ENCODE data around the gene ZFYVE19.
A peak's percentile ranks its signal among the peaks of the same experiment; 100 is the strongest.

ZFYVE19 gene

GRCh38 chr15:40844696-40845030, 37.8 kb downstream of the ZFYVE19 start:
- H3K4me1 ChIP-seq (ENCODE audit: control extremely low read depth in 1 of 4, control insufficient read depth in 4 of 4, insufficient read depth in 4 of 4, low read length in 3 of 4), result peaks cover 7 to 48% (median 42%) of the 10 kb centered on the region in 4 experiments
- H3K27ac ChIP-seq (ENCODE audit: insufficient read depth in 1 of 2, low read depth in 1 of 2, low read length in 2 of 2, poor library complexity in 1 of 2, severe bottlenecking in 2 of 2), result no peak overlapping the region
- H3K9me3 ChIP-seq (ENCODE audit: control extremely low read depth in 1 of 5, control insufficient read depth in 4 of 5, insufficient read depth in 2 of 5, low read depth in 1 of 5, low read length in 4 of 5), result no peaks in the 10 kb centered on the region
- peak overlapping the region; percentile 56 to 84 (median 66) for H3K4me3 ChIP-seq (ENCODE audit: control insufficient read depth in 1 of 7, extremely low read depth in 1 of 7, insufficient read depth in 4 of 7, low read depth in 2 of 7, low read length in 6 of 7)
- 0% methylated on average over 18 of the region's 28 CpGs for WGBS (ENCODE audit: insufficient coverage)
- CTCF ChIA-PET, result interaction anchor here (0.9 to 7.6 kb wide), 7 partner anchors 8 to 56 kb away, joined by 3 to 78 read pairs (median 4); no protein-coding TSS in a partner anchor
- DNase-seq, result peak in 2 of 3 donors; percentile 77 to 81
- peaks cover 0 to 4% (median 0%) of the 10 kb centered on the region in 4 experiments for H3K36me3 ChIP-seq (ENCODE audit: control insufficient read depth in 4 of 4, insufficient read depth in 4 of 4, low read length in 3 of 4)
- peaks cover 0 to 5% (median 0%) of the 10 kb centered on the region in 5 experiments for H3K27me3 ChIP-seq (replicated peaks in 2 of 5; ENCODE audit: control insufficient read depth in 4 of 5, insufficient read depth in 5 of 5, low read length in 4 of 5)
- POLR2A ChIA-PET, result interaction anchor here (0.8 kb wide), 1 partner anchor 132 kb away, joined by 3 read pairs; no protein-coding TSS in a partner anchor

- CTCF ChIA-PET, result interaction anchor here (0.9 to 7.6 kb wide), 5 partner anchors 13 to 56 kb away, joined by 3 to 78 read pairs (median 4); no protein-coding TSS in a partner anchor
- H3K4me1 ChIP-seq (ENCODE audit: control extremely low read depth in 1 of 4, control insufficient read depth in 4 of 4, insufficient read depth in 4 of 4, low read length in 3 of 4), result peaks cover 7 to 48% (median 42%) of the 10 kb centered on the region in 4 experiments
Measured at GRCh38 chr15:40845036-40845435, 38.1 kb downstream of the ZFYVE19 start.

GRCh38 chr15:40845511-40846284, 38.8 kb downstream of the ZFYVE19 start:
- no peak overlapping the region for H3K27ac ChIP-seq (ENCODE audit: insufficient read depth in 1 of 2, low read depth in 1 of 2, low read length in 2 of 2, poor library complexity in 1 of 2, severe bottlenecking in 2 of 2)

More at GRCh38 chr15:40845036-40845435, 38.1 kb downstream of the ZFYVE19 start:
- 26% methylated on average over 6 of the region's 12 CpGs for WGBS (ENCODE audit: insufficient coverage)
- Histone ChIP-seq H3K27me3 (replicated peaks in 2 of 5; ENCODE audit: control insufficient read depth in 4 of 5, insufficient read depth in 5 of 5, low read length in 4 of 5) (peaks cover 0 to 5% (median 0%) of the 10 kb centered on the region in 5 experiments), H3K4me3 (ENCODE audit: control insufficient read depth in 1 of 7, extremely low read depth in 1 of 7, insufficient read depth in 4 of 7, low read depth in 2 of 7, low read length in 6 of 7) (peak overlapping the region; percentile 56 to 84 (median 66)), H3K36me3 (ENCODE audit: control insufficient read depth in 4 of 4, insufficient read depth in 4 of 4, low read length in 3 of 4) (peaks cover 0 to 4% (median 0%) of the 10 kb centered on the region in 4 experiments), H3K9me3 (ENCODE audit: control extremely low read depth in 1 of 5, control insufficient read depth in 4 of 5, insufficient read depth in 2 of 5, low read depth in 1 of 5, low read length in 4 of 5) (no peaks in the 10 kb centered on the region), H3K27ac (ENCODE audit: insufficient read depth in 1 of 2, low read depth in 1 of 2, low read length in 2 of 2, poor library complexity in 1 of 2, severe bottlenecking in 2 of 2) (no peak overlapping the region)
- POLR2A ChIA-PET, result interaction anchor here (0.8 kb wide), 1 partner anchor 132 kb away, joined by 3 read pairs; no protein-coding TSS in a partner anchor
- DNase-seq, result no peak

GRCh38 chr15:40846841-40847222, 39.9 kb downstream of the ZFYVE19 start:
- ChIA-PET POLR2A (interaction anchor here (1.3 kb wide), 1 partner anchor 19 kb away, joined by 3 read pairs; the partner anchor contains the start of gene PPP1R14D), CTCF (interaction anchor here (1.4 to 7.6 kb wide), 3 partner anchors 11 to 47 kb away, joined by 3 to 78 read pairs (median 6); partner anchors contain the start of gene VPS18)
- Histone ChIP-seq H3K36me3 (ENCODE audit: control insufficient read depth in 4 of 4, insufficient read depth in 4 of 4, low read length in 3 of 4) (peaks cover 0 to 8% (median 3%) of the 10 kb centered on the region in 4 experiments), H3K27me3 (replicated peaks in 2 of 5; ENCODE audit: control insufficient read depth in 4 of 5, insufficient read depth in 5 of 5, low read length in 4 of 5) (peaks cover 0 to 5% (median 0%) of the 10 kb centered on the region in 5 experiments), H3K27ac (ENCODE audit: insufficient read depth in 1 of 2, low read depth in 1 of 2, low read length in 2 of 2, poor library complexity in 1 of 2, severe bottlenecking in 2 of 2) (peak overlapping the region in 1 of 2 experiments; percentile 50), H3K4me1 (ENCODE audit: control extremely low read depth in 1 of 4, control insufficient read depth in 4 of 4, insufficient read depth in 4 of 4, low read length in 3 of 4) (peaks cover 7 to 48% (median 42%) of the 10 kb centered on the region in 4 experiments), H3K9me3 (ENCODE audit: control extremely low read depth in 1 of 5, control insufficient read depth in 4 of 5, insufficient read depth in 2 of 5, low read depth in 1 of 5, low read length in 4 of 5) (no peaks in the 10 kb centered on the region), H3K4me3 (ENCODE audit: control insufficient read depth in 1 of 7, extremely low read depth in 1 of 7, insufficient read depth in 4 of 7, low read depth in 2 of 7, low read length in 6 of 7) (peak overlapping the region in 4 of 7 experiments; percentile 30 to 57 (median 50))
- no peak for DNase-seq

More at GRCh38 chr15:40845511-40846284, 38.8 kb downstream of the ZFYVE19 start:
- no peak for DNase-seq
- peaks cover 0 to 5% (median 0%) of the 10 kb centered on the region in 5 experiments for H3K27me3 ChIP-seq (replicated peaks in 2 of 5; ENCODE audit: control insufficient read depth in 4 of 5, insufficient read depth in 5 of 5, low read length in 4 of 5)
- H3K9me3 ChIP-seq (ENCODE audit: control extremely low read depth in 1 of 5, control insufficient read depth in 4 of 5, insufficient read depth in 2 of 5, low read depth in 1 of 5, low read length in 4 of 5), result no peaks in the 10 kb centered on the region
- CTCF ChIA-PET, result interaction anchor here (1.8 to 7.6 kb wide), 2 partner anchors 12 to 55 kb away, joined by 4 to 78 read pairs; no protein-coding TSS in a partner anchor
- peak overlapping the region in 3 of 7 experiments; percentile 74 to 84 (median 82) for H3K4me3 ChIP-seq (ENCODE audit: control insufficient read depth in 1 of 7, extremely low read depth in 1 of 7, insufficient read depth in 4 of 7, low read depth in 2 of 7, low read length in 6 of 7)
- POLR2A ChIA-PET, result no interaction called here
- WGBS (ENCODE audit: insufficient coverage), result 79% methylated on average over 7 of the region's 8 CpGs
- H3K4me1 ChIP-seq (ENCODE audit: control extremely low read depth in 1 of 4, control insufficient read depth in 4 of 4, insufficient read depth in 4 of 4, low read length in 3 of 4), result peaks cover 7 to 48% (median 42%) of the 10 kb centered on the region in 4 experiments
- H3K36me3 ChIP-seq (ENCODE audit: control insufficient read depth in 4 of 4, insufficient read depth in 4 of 4, low read length in 3 of 4), result peaks cover 0 to 6% (median 3%) of the 10 kb centered on the region in 4 experiments

DNA sequence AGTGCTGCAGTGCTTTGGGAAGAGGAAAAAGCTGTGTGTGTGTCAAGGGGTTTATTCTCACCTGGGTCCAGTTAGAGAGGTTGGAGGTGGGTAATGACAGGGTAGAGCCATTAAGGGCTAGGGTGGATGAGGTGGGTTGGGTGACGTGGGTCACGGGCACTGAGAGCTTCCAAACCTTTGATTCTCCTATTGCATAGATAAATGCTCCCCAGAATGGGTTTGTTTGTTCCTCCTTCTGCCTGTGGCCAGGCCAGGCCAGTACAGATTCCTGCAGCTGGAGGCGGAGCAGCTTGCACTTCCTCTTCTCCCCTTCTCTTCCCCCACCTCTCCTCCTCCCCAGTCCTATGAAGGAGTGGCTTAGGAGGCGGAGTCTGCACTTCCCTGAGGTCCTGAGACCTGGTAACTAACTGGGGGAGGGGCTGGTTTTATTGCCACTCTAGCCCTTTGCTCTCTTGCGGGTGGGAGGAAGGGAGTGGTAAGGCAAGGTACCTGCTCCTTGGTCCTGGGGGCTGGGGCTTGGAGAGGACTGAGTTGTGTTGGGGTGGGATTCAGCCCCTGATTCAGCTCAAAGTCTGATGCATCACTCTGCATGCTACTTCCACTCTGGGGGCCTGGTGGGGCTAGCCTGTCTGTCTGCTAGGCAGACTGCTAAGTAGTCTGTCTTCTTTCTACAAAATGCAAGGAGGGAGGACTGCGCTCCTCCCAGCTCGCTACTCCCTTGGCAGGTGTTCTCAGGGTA, 40.5 kb downstream of the ZFYVE19 start:
- ChIA-PET POLR2A (interaction anchor here (1.3 kb wide), 1 partner anchor 19 kb away, joined by 3 read pairs; the partner anchor contains the start of gene PPP1R14D), CTCF (interaction anchor here (0.8 to 7.6 kb wide), 5 partner anchors 10 to 59 kb away, joined by 3 to 78 read pairs (median 4); partner anchors contain the start of gene VPS18)

DNA sequence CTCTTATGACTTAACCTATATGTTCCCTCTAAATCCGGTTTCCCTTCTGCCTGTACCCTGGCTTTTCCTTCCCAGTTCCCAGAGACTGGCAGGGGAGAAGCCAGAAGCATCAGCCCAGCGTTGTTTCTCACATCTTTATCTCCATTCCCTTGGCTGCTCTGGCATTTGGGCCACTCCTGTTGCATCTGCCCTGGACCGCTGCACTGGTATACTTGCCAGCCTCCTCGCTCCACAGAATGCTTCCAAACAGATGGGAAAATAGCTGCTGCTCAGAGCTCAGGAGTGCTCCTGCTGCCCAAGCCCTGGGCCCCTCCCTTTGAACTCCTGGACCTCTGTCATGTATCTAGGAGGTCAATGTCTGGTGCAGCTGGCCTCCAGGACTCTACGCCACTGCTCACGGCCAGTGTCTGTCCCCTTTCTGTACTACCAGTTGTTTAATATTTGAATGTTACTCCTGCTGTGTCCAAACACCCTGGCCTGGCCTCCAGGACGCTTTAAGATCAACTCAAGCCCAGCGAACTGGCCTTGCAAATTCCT, 43.8 kb downstream of the ZFYVE19 start:
- Histone ChIP-seq H3K36me3 (ENCODE audit: control insufficient read depth in 4 of 4, insufficient read depth in 4 of 4, low read length in 3 of 4) (peaks cover 3 to 31% (median 14%) of the 10 kb centered on the region in 4 experiments), H3K4me3 (ENCODE audit: control insufficient read depth in 1 of 7, extremely low read depth in 1 of 7, insufficient read depth in 4 of 7, low read depth in 2 of 7, low read length in 6 of 7) (no peak overlapping the region), H3K27ac (ENCODE audit: insufficient read depth in 1 of 2, low read depth in 1 of 2, low read length in 2 of 2, poor library complexity in 1 of 2, severe bottlenecking in 2 of 2) (no peak overlapping the region), H3K4me1 (ENCODE audit: control extremely low read depth in 1 of 4, control insufficient read depth in 4 of 4, insufficient read depth in 4 of 4, low read length in 3 of 4) (peaks cover 7 to 27% (median 26%) of the 10 kb centered on the region in 4 experiments), H3K9me3 (ENCODE audit: control extremely low read depth in 1 of 5, control insufficient read depth in 4 of 5, insufficient read depth in 2 of 5, low read depth in 1 of 5, low read length in 4 of 5) (no peaks in the 10 kb centered on the region), H3K27me3 (replicated peaks in 2 of 5; ENCODE audit: control insufficient read depth in 4 of 5, insufficient read depth in 5 of 5, low read length in 4 of 5) (no peaks in the 10 kb centered on the region)
- DNase-seq, result no peak
- WGBS (ENCODE audit: insufficient coverage), result 100% methylated on average over 7 of the region's 8 CpGs
- ChIA-PET POLR2A (no interaction called here), CTCF (interaction anchor here (1.1 to 2.1 kb wide), 3 partner anchors 9 to 56 kb away, joined by 4 to 14 read pairs (median 5); partner anchors contain the start of gene VPS18)

More for the DNA sequence above, 40.5 kb downstream of the ZFYVE19 start:
- 73% methylated on average over 2 of the region's 7 CpGs for WGBS (ENCODE audit: insufficient coverage)
- H3K36me3 ChIP-seq (ENCODE audit: control insufficient read depth in 4 of 4, insufficient read depth in 4 of 4, low read length in 3 of 4), result peaks cover 0 to 8% (median 3%) of the 10 kb centered on the region in 4 experiments
- peaks cover 7 to 48% (median 42%) of the 10 kb centered on the region in 4 experiments for H3K4me1 ChIP-seq (ENCODE audit: control extremely low read depth in 1 of 4, control insufficient read depth in 4 of 4, insufficient read depth in 4 of 4, low read length in 3 of 4)
- H3K4me3 ChIP-seq (ENCODE audit: control insufficient read depth in 1 of 7, extremely low read depth in 1 of 7, insufficient read depth in 4 of 7, low read depth in 2 of 7, low read length in 6 of 7), result peak overlapping the region in 5 of 7 experiments; percentile 8 to 57 (median 44)
- no peaks in the 10 kb centered on the region for H3K9me3 ChIP-seq (ENCODE audit: control extremely low read depth in 1 of 5, control insufficient read depth in 4 of 5, insufficient read depth in 2 of 5, low read depth in 1 of 5, low read length in 4 of 5)
- peak overlapping the region in 1 of 2 experiments; percentile 50 for H3K27ac ChIP-seq (ENCODE audit: insufficient read depth in 1 of 2, low read depth in 1 of 2, low read length in 2 of 2, poor library complexity in 1 of 2, severe bottlenecking in 2 of 2)
- DNase-seq, result peak; percentile 88 to 95 (median 95)
- H3K27me3 ChIP-seq (replicated peaks in 2 of 5; ENCODE audit: control insufficient read depth in 4 of 5, insufficient read depth in 5 of 5, low read length in 4 of 5), result peaks cover 0 to 5% (median 0%) of the 10 kb centered on the region in 5 experiments

Measured in common myeloid progenitor, CD34-positive (primary cell).